Measurements from ENCODE around the gene PPCDC. TPM values are rescaled to one million over a fixed set of nuclear protein-coding genes. Genes with fewer than 3 reads are reported as not detected.

PPCDC gene
- polyA plus RNA-seq, 3 donors, result 14.2 to 33.7 (median 18.7) TPM

GRCh38 chr15:75067123-75067830, 43.9 kb downstream of the PPCDC start:
- no peaks in the 10 kb centered on the region for H4K20me1 ChIP-seq (ENCODE audit: insufficient read depth, low read length)
- no peak overlapping the region for H2AFZ ChIP-seq (ENCODE audit: insufficient read depth, low read depth, low read length, poor library complexity, severe bottlenecking)
- H3K79me2 ChIP-seq (ENCODE audit: insufficient read depth, low read length), result no peaks in the 10 kb centered on the region
- H3K9ac ChIP-seq (ENCODE audit: insufficient read depth, low read length, poor library complexity, severe bottlenecking), result no peak overlapping the region
- intact Hi-C loops (cut with micrococcal nuclease), result loop anchor here in 1 of 2 donors (5.0 kb wide), 1 partner anchor 35 kb away; no protein-coding TSS in a partner anchor
- Mint-ChIP-seq H3K4me3 (peak overlapping the region in 1 of 2 donors; percentile 59), H3K27ac (peak overlapping the region; percentile 86 to 100 (median 96)), H3K27me3 (ENCODE audit: low read depth in 3 of 3) (peaks cover 0 to 5% (median 5%) of the 10 kb centered on the region in 3 donors), H3K36me3 (peaks cover 17 to 26% of the 10 kb centered on the region in 2 donors), H3K9me3 (peaks cover 0 to 2% (median 0%) of the 10 kb centered on the region in 7 donors), H3K4me1 (peaks cover 89% of the 10 kb centered on the region)
- H3K27ac ChIP-seq (ENCODE audit: low read depth in 1 of 2, low read length in 2 of 2), result peak overlapping the region in 1 of 2 donors; percentile 80
- H3K4me2 ChIP-seq (replicated peaks; ENCODE audit: extremely low read depth, low read length, poor library complexity, severe bottlenecking), result peak overlapping the region; percentile 3
- H3K27me3 ChIP-seq (ENCODE audit: control insufficient read depth in 2 of 2, insufficient read depth in 2 of 2, low read length in 2 of 2), result no peaks in the 10 kb centered on the region
- peak; percentile 79 to 93 (median 83) for DNase-seq
- WGBS (ENCODE audit: insufficient coverage), result no CpG with 5 or more reads among the region's 3 CpGs
- H3K4me3 ChIP-seq (replicated peaks in 1 of 3; ENCODE audit: low read depth in 2 of 3, low read length in 3 of 3), result no peak overlapping the region
- TF ChIP-seq CTCF (IDR thresholded peaks at IDR 0.05), result no peak
- peaks cover 83 to 87% of the 10 kb centered on the region in 2 donors for H3K4me1 ChIP-seq (ENCODE audit: control insufficient read depth in 1 of 2, insufficient read depth in 2 of 2, low read length in 2 of 2)
- H3K9me3 ChIP-seq (replicated peaks in 1 of 2; ENCODE audit: control insufficient read depth in 1 of 2, insufficient read depth in 1 of 2, low read length in 2 of 2), result no peaks in the 10 kb centered on the region
- no peaks in the 10 kb centered on the region for H3K36me3 ChIP-seq (replicated peaks in 1 of 2; ENCODE audit: control insufficient read depth in 1 of 2, insufficient read depth in 2 of 2, low read length in 2 of 2)

- peak overlapping the region; percentile 64 to 100 (median 98) for H3K27ac Mint-ChIP-seq
- H3K4me3 Mint-ChIP-seq, result no peak overlapping the region
Observed at GRCh38 chr15:75068748-75069147, 45.4 kb downstream of the PPCDC start.

More at GRCh38 chr15:75068748-75069147, 45.4 kb downstream of the PPCDC start:
- Histone ChIP-seq H3K4me2 (replicated peaks; ENCODE audit: extremely low read depth, low read length, poor library complexity, severe bottlenecking) (no peak overlapping the region), H3K27me3 (ENCODE audit: control insufficient read depth in 2 of 2, insufficient read depth in 2 of 2, low read length in 2 of 2) (no peaks in the 10 kb centered on the region), H4K20me1 (ENCODE audit: insufficient read depth, low read length) (no peaks in the 10 kb centered on the region), H3K9ac (ENCODE audit: insufficient read depth, low read length, poor library complexity, severe bottlenecking) (peak overlapping the region; percentile 55), H3K36me3 (replicated peaks in 1 of 2; ENCODE audit: control insufficient read depth in 1 of 2, insufficient read depth in 2 of 2, low read length in 2 of 2) (no peaks in the 10 kb centered on the region), H3K9me3 (replicated peaks in 1 of 2; ENCODE audit: control insufficient read depth in 1 of 2, insufficient read depth in 1 of 2, low read length in 2 of 2) (no peaks in the 10 kb centered on the region), H3K4me3 (replicated peaks in 1 of 3; ENCODE audit: low read depth in 2 of 3, low read length in 3 of 3) (no peak overlapping the region), H3K27ac (ENCODE audit: low read depth in 1 of 2, low read length in 2 of 2) (peak overlapping the region; percentile 92 to 94), H3K4me1 (ENCODE audit: control insufficient read depth in 1 of 2, insufficient read depth in 2 of 2, low read length in 2 of 2) (peaks cover 92 to 95% of the 10 kb centered on the region in 2 donors), H3K79me2 (ENCODE audit: insufficient read depth, low read length) (no peaks in the 10 kb centered on the region), H2AFZ (ENCODE audit: insufficient read depth, low read depth, low read length, poor library complexity, severe bottlenecking) (no peak overlapping the region)
- H3K27me3 Mint-ChIP-seq (ENCODE audit: low read depth in 3 of 3), result peaks cover 0 to 7% (median 3%) of the 10 kb centered on the region in 3 donors
- H3K36me3 Mint-ChIP-seq, result peaks cover 16 to 26% of the 10 kb centered on the region in 2 donors
- intact Hi-C loops (cut with micrococcal nuclease), result loop anchor here in 1 of 2 donors (5.0 kb wide), 1 partner anchor 36 kb away; no protein-coding TSS in a partner anchor
- H3K4me1 Mint-ChIP-seq, result peaks cover 94% of the 10 kb centered on the region
- no peak for TF ChIP-seq CTCF (IDR thresholded peaks at IDR 0.05)
- DNase-seq, result no peak
- H3K9me3 Mint-ChIP-seq, result peaks cover 0 to 2% (median 0%) of the 10 kb centered on the region in 7 donors

Data from CD14-positive monocyte (primary cell).